AG20443 (cell line): ENCODE measurements around the gene ARL14.
"Not testable (repeated sequence)": the region's sequence is repeated elsewhere in the genome, so short reads cannot be mapped to it uniquely, and the experiment has no call there.

Source experiments
- DNase-seq: peaks from one replicate; pipeline ENCODE4 v3.0.0; 2012; ENCODE audit warnings: low spot score, mixed read lengths

Gene ARL14

GRCh38 chr3:160677459-160677881, 510 bp downstream of the ARL14 start:
- peak; percentile 34 for DNase-seq

- DNase-seq = no peak
Measured at GRCh38 chr3:160678292-160678842, 1.4 kb downstream of the ARL14 start.

GRCh38 chr3:160684368-160684740, 7.4 kb downstream of the ARL14 start:
- no peak for DNase-seq

DNA sequence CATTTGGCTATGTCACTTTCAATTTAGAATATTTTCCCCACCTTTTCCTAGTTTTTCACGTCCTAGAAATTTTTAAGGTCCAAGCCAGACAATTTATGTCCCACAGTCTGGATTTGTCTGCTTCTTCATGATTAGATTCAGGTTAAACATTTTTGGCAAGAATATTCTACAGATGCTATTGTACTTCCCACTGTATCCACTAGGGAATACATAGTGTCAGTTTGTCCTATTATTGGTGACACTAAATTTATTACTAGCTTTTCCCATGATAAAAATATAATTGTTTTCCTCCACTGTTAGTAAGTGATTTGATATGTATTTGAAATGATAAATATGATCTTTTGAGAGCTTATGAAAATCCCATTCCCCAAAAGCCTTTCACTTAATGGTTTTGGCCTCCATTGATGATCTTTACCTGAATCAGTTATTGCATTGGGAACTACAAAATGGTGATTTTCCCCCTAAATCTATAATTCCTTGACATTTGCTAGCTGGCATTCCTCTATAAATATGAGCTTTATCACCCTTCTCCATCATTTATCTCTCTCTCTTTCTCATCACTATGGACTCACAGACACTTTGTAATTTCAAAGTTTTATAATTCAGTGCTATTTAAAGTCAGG, 8.3 kb downstream of the ARL14 start:
- DNase-seq = no peak

DNA sequence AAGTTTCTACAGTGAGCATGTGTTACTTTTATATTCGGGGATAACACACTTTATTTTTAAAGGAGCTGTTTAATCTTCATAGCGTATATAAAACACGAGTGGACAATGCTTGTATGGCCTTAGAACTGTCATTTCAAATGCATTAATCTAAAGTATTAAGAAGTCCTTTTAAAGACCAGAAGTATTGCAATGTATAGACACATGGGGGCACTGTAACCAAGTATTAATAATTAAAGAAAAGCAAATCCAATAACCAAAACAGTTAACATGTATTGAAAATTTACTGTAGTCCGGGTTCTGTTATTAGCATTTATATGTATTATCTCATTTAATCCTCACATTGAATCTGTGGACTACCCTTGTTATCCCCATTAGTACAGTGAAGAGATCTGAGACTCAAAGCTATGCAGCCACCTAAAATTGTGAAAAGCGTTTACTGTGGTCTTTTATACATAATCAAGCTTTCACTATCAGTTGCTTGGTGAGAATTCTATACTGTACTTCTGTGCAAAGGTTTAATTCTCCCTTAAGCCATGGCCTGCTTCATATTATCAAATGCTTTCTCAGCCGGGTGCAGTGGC, 10.1 kb downstream of the ARL14 start:
- no peak for DNase-seq

DNA sequence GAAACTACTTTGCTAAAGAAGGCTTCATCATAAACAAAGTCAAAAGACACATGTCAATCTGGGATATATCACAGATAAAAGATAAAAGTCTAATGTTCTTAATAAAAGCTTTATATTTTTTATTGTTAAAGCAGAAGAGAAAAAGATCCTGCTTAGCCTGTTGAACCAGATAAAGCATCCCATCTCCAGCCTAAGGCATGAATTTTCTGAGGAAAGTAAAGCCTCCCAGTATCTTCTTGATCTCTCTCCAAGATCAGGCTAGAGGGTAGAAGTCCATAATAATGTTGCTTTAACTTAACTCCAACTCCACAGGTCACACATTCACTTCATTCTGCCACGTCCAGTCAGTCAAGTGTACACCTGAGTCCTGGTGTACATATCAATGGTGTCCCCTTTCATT, 14.2 kb downstream of the ARL14 start:
- no peak for DNase-seq

- no peak for DNase-seq
Measured at GRCh38 chr3:160691962-160692361, 15.0 kb downstream of the ARL14 start.

DNA sequence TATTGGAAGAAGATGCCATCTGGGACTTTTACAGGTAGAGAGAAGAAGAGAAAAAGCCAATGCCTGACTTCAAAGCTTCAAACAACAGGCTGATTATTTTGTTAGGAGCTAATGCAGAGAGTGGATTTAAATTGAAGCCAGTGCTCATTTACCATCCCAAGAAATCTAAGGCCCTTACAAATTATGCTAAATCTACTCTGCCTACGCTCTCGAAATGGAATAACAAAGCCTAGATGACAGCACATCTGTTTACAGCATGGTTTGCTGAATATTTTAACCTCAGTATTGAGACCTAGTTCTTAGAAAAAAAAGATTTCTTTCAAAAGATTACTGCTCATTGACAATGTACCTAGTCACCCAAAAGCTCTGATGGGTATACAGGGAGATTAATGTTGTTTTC, 16.2 kb downstream of the ARL14 start:
- no peak for DNase-seq

DNA sequence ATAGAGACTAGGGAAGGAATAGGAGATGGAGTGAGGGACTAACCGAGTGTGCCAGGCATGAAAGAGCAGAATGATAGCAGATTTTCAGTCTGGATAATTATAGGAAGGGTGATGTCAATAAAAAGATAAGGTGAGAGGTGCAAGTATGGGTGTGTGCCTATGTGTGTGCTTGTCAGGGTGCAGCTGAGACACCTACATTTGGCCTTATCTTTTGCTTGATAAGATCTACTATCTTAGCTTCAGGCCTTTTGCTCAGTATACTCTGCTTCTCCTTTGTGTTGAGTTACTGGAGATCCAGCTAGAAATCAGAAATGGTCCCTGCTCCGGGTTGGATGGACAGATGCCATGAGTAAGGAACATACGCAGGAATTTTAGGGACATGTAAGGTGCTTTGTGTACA, 17.4 kb downstream of the ARL14 start:
- DNase-seq = no peak

GRCh38 chr3:160695003-160695402, 18.0 kb downstream of the ARL14 start:
- no peak for DNase-seq

GRCh38 chr3:160695915-160696327, 19.0 kb downstream of the ARL14 start:
- no peak for DNase-seq

GRCh38 chr3:160697637-160698380, 20.8 kb downstream of the ARL14 start:
- DNase-seq = peak; percentile 50

DNA sequence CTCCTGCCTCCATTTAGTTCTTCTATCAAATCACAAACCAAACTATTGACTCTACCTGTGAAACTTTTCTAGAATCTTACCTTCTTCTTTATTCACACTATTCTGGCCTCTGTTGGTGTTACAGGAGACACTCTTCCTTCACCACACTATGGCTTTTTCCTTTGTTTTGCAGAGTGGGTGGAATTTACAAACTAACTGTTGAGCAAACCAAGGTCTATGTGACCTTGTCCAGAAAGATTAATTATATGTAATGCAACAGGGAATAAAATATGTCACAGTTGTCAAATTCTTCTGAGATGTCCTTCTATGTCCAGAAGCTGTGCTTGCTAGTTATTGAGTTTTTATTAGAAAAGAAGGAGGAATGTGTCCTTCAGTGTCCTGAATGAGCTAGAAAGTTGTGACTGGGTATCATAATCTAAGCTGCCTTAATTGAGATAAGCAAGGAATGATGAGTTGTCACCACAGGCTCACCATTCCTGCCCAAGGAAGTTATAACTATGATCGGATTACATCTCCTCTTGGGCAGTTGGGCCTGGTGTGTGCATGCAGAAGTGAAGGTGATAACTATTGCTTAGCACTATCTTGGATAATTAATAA, 21.7 kb downstream of the ARL14 start:
- DNase-seq = no peak

DNA sequence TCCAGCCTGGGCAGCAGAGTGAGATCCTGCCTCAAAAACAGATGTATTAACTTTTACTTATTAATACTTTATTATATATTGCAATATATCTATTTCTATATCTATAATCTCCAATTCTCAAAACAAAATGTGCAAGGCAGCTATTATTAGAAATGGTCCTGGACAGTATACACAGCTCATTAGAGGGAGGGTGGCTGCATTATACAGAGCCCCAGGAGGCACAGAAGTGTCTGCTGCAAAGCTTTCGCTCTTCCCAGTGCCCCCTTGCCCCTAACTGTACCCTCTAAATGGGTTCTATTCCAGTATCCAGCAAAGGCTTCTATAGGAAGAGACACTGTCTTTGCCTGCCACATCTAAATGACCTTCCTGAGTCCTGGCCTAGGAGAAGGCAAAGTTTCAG, 24.5 kb downstream of the ARL14 start:
- no peak for DNase-seq

DNA sequence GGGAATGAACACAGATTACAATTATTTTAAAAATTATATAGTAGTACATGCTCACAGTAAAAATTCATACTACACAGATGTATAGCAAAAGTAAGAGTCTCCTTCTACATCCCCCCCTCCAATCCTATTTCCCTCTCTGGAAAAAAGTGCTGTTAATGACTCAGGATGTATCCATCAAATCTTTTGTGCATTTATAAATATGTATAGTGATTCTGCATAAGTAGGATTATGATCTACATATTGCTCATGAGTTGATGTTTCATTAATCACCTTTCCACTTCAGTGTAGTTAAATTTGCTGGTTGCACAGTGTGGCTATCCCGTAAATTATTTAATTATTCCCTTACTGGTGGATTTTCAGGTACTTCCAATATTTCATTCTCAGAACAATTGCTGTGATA, 25.3 kb downstream of the ARL14 start:
- no peak for DNase-seq

DNA sequence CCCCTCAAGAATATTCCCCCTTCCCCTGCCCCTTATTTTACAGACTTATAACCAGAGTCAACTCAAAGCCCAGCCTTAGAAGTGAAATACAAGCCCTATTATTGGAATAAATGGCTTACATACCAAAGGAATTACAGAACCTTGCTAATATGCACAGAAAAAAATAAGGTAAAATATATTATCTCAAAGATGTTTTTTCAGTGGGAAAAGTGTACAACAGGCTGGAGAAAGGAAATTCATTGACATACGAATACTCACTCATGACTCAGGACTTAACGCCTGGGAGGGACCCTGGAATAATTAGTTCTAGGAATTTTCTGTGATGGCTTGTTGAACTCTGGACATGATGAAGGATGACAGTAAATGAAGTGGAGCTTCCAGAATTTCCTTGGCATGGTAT, 27.0 kb downstream of the ARL14 start:
- no peak for DNase-seq

- DNase-seq = peak; percentile 53
Measured at GRCh38 chr3:160707187-160707794, 30.3 kb downstream of the ARL14 start.

DNA sequence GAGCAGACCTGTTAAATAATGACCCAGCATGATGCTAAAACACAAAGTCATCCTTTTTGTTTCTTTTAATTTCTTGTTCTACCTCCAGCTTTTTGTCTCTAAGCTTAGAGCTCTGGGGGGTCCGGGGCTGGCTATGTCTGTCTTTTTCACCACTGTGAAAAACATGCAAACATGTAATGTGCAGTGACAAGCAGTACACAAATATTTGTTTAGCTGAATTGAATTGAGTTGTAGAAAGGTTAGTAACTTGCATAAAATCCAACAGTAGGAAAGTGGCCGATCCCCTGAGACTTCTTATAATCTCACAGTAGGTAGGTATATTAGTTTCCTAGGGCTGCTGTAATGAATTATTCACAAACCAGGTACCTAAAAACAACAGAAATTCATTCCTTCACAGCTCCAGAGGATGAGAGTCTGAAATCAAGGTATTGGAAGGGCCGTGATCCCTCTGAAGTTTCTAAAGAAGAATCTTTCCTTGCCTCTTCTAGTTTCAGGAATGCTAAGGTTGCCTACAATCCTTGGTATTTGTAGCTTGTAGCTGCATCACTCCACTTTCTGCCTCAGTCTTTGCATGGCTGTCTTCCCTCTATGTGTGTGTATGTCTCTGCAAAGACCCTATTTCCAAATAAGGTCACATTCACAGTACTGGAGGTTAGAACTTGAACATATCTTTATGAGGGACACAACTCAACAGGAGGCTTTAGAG, 32.7 kb downstream of the ARL14 start:
- no peak for DNase-seq

DNA sequence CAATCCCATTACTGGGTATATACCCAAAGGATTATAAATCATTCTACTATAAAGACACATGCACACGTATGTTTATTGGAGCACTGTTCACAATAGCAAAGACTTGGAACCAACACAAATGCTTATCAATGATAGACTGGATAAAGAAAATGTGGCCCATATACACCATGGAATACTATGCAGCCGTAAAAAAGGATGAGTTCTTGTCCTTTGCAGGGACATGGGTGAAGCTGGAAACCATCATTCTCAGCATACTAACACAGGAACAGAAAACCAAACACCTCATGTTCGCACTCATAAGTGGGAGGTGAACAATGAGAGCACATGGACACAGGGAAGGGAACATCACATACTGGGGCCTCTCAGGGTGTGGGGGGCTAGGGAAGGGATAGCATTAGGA, 36.2 kb downstream of the ARL14 start:
- DNase-seq = not testable (repeated sequence)

- no peak for DNase-seq
Measured at GRCh38 chr3:160719710-160720109, 42.8 kb downstream of the ARL14 start.

- DNase-seq = no peak
Measured at GRCh38 chr3:160720123-160720746, 43.3 kb downstream of the ARL14 start.
